WTC11 (cell line): ENCODE measurements around the gene STXBP3. TPM values are rescaled to one million over a fixed set of nuclear protein-coding genes. Genes with fewer than 3 reads are reported as not detected.

Source experiments
- ATAC-seq: fragments of 200-7000 bp; cut with Tn5 transposase; 2 replicates; pipeline ENCODE4 v1.10.0; 2021; ENCODE audit warnings: mild to moderate bottlenecking, moderate library complexity
- CTCF ChIA-PET: fragments of 300-600 bp; sonication (Branson Sonifier 250); formaldehyde crosslinking; loops from one replicate; lab custom pipeline; 2021; ENCODE audit warnings: antibody characterized with exemption; lab: Charles Lee
- POLR2A ChIA-PET: fragments of 350-600 bp; sonication (Branson Sonifier 250); formaldehyde crosslinking; loops from one replicate; lab custom pipeline; 2021; ENCODE audit warnings: antibody characterized with exemption; lab: Charles Lee
- DNase-seq: peaks from one replicate; pipeline ENCODE4 v3.0.0; 2021; ENCODE audit warnings: low spot score
- H3K27ac Mint-ChIP-seq: 2 replicates; pipeline ENCODE4 v1.8.0; 2021; ENCODE audit warnings: mixed read lengths
- H3K27me3 Mint-ChIP-seq: 2 replicates; pipeline ENCODE4 v1.8.0; 2021; ENCODE audit warnings: low read depth, mild to moderate bottlenecking, moderate library complexity, mixed read lengths
- H3K36me3 Mint-ChIP-seq: 2 replicates; pipeline ENCODE4 v1.8.0; 2021; ENCODE audit warnings: mixed read lengths
- H3K4me1 Mint-ChIP-seq: 2 replicates; pipeline ENCODE4 v1.8.0; 2022; ENCODE audit warnings: mixed read lengths
- H3K4me3 Mint-ChIP-seq: 2 replicates; pipeline ENCODE4 v1.8.0; 2021; ENCODE audit warnings: mild to moderate bottlenecking, moderate library complexity, mixed read lengths
- H3K9me3 Mint-ChIP-seq: 2 replicates; pipeline ENCODE4 v1.8.0; 2021; ENCODE audit warnings: mixed read lengths
- ATF3 ChIP-seq: sonication (generic); formaldehyde crosslinking; conservative IDR thresholded peaks from 2 replicates; pipeline ENCODE4 v1.8.1; 2022; ENCODE audit warnings: mild to moderate bottlenecking, missing genetic modification reagents
- EMX1 ChIP-seq: fragments of 250-450 bp; sonication (Bioruptor Pico); IDR thresholded peaks from 2 replicates; pipeline ENCODE4 v1.8.0; 2021; ENCODE audit warnings: mild to moderate bottlenecking
- ERG ChIP-seq: fragments of 250-450 bp; sonication (Bioruptor Pico); IDR thresholded peaks from 2 replicates; pipeline ENCODE4 v1.8.0; 2021; ENCODE audit warnings: mild to moderate bottlenecking
- FOXJ3 ChIP-seq: sonication (generic); formaldehyde crosslinking; IDR thresholded peaks from 2 replicates; pipeline ENCODE4 v1.9.0; 2021; ENCODE audit warnings: missing genetic modification reagents, mild to moderate bottlenecking, borderline replicate concordance
- FOXP1 ChIP-seq: sonication (generic); formaldehyde crosslinking; IDR thresholded peaks from 2 replicates; pipeline ENCODE4 v1.8.0; 2022; ENCODE audit warnings: missing genetic modification reagents, mild to moderate bottlenecking, moderate library complexity, borderline replicate concordance
- HMGXB4 ChIP-seq: sonication (generic); formaldehyde crosslinking; IDR thresholded peaks from 2 replicates; pipeline ENCODE4 v1.8.1; 2023; ENCODE audit warnings: mild to moderate bottlenecking, moderate library complexity, missing genetic modification reagents
- MLX ChIP-seq: sonication (generic); formaldehyde crosslinking; IDR thresholded peaks from 2 replicates; pipeline ENCODE4 v1.8.1; 2023; ENCODE audit warnings: mild to moderate bottlenecking, missing genetic modification reagents, moderate library complexity
- MXD4 ChIP-seq: fragments of 250-450 bp; sonication (Bioruptor Pico); IDR thresholded peaks from 2 replicates; pipeline ENCODE4 v1.8.0; 2021; ENCODE audit warnings: mild to moderate bottlenecking, moderate library complexity, borderline replicate concordance
- NR1H2 ChIP-seq: sonication (generic); formaldehyde crosslinking; IDR thresholded peaks from 2 replicates; pipeline ENCODE4 v1.9.0; 2021; ENCODE audit warnings: mild to moderate bottlenecking, moderate library complexity, missing genetic modification reagents
- OVOL2 ChIP-seq: fragments of 250-450 bp; sonication (Bioruptor Pico); IDR thresholded peaks from 2 replicates; pipeline ENCODE4 v1.9.0; 2021; ENCODE audit warnings: mild to moderate bottlenecking, borderline replicate concordance
- PREB ChIP-seq: sonication (generic); formaldehyde crosslinking; IDR thresholded peaks from 2 replicates; pipeline ENCODE4 v1.8.1; 2022; ENCODE audit warnings: mild to moderate bottlenecking, missing genetic modification reagents, moderate library complexity, borderline replicate concordance
- PRRX2 ChIP-seq: fragments of 250-450 bp; sonication (Bioruptor Pico); IDR thresholded peaks from 2 replicates; pipeline ENCODE4 v1.8.0; 2021; ENCODE audit warnings: mild to moderate bottlenecking
- SMAD3 ChIP-seq: sonication (generic); formaldehyde crosslinking; IDR thresholded peaks from 2 replicates; pipeline ENCODE4 v1.8.0; 2022; ENCODE audit warnings: missing genetic modification reagents, mild to moderate bottlenecking, borderline replicate concordance
- SMAD4 ChIP-seq: sonication (generic); formaldehyde crosslinking; IDR thresholded peaks from 2 replicates; pipeline ENCODE4 v1.8.0; 2022; ENCODE audit warnings: mild to moderate bottlenecking, missing genetic modification reagents
- TCF7 ChIP-seq: sonication (generic); formaldehyde crosslinking; IDR thresholded peaks from 2 replicates; pipeline ENCODE4 v1.8.0; 2022; ENCODE audit warnings: mild to moderate bottlenecking, low read depth, missing genetic modification reagents, moderate library complexity
- USF1 ChIP-seq: sonication (generic); formaldehyde crosslinking; IDR thresholded peaks from 2 replicates; pipeline ENCODE4 v1.8.0; 2022; ENCODE audit warnings: mild to moderate bottlenecking, missing genetic modification reagents
- USF2 ChIP-seq: sonication (generic); formaldehyde crosslinking; IDR thresholded peaks from 2 replicates; pipeline ENCODE4 v1.8.1; 2023; ENCODE audit warnings: mild to moderate bottlenecking, missing genetic modification reagents, moderate library complexity
- ZMAT4 ChIP-seq: fragments of 250-450 bp; sonication (Bioruptor Pico); IDR thresholded peaks from 2 replicates; pipeline ENCODE4 v1.9.0; 2021; ENCODE audit warnings: mild to moderate bottlenecking
- ZNF138 ChIP-seq: sonication (generic); formaldehyde crosslinking; conservative IDR thresholded peaks from 2 replicates; pipeline ENCODE4 v1.8.1; 2022; ENCODE audit warnings: mild to moderate bottlenecking, moderate library complexity, missing genetic modification reagents
- ZNF232 ChIP-seq: sonication (generic); formaldehyde crosslinking; IDR thresholded peaks from 2 replicates; pipeline ENCODE4 v1.8.0; 2022; ENCODE audit warnings: mild to moderate bottlenecking, missing genetic modification reagents
- ZNF425 ChIP-seq: fragments of 250-450 bp; sonication (Bioruptor Pico); conservative IDR thresholded peaks from 2 replicates; pipeline ENCODE4 v1.9.0; 2021; ENCODE audit warnings: mild to moderate bottlenecking
- total RNA-seq: library from RNA; stranded (reverse); gene quantifications from 3 replicates; pipeline ENCODE4 v1.2.3, GENCODE V29; 2021

The STXBP3 gene
- total RNA-seq, 1 experiment from 2014 or later, result 26.1 TPM

GRCh38 chr1:108758796-108759195 lies 12.3 kb downstream of the STXBP3 start:
- POLR2A ChIA-PET, result no interaction called here
- Mint-ChIP-seq H3K9me3 (no peaks in the 10 kb centered on the region), H3K4me3 (no peak overlapping the region), H3K27me3 (no peaks in the 10 kb centered on the region), H3K27ac (no peak overlapping the region), H3K36me3 (peaks cover 15% of the 10 kb centered on the region), H3K4me1 (no peaks in the 10 kb centered on the region)
- ATAC-seq, result no peak
- TF ChIP-seq TCF7 (CRISPR knock-in tag), result no peak
- DNase-seq, result no peak
- CTCF ChIA-PET, result no interaction called here

GRCh38 chr1:108767115-108767514 lies 20.6 kb downstream of the STXBP3 start:
- ATAC-seq (no peak; the same call in 1 of the 2 replicates), DNase-seq (no peak)
- H3K9me3 Mint-ChIP-seq, result no peaks in the 10 kb centered on the region
- H3K27me3 Mint-ChIP-seq, result no peaks in the 10 kb centered on the region
- no peak overlapping the region for H3K4me3 Mint-ChIP-seq
- POLR2A ChIA-PET, result no interaction called here
- peaks cover 13% of the 10 kb centered on the region for H3K36me3 Mint-ChIP-seq
- CTCF ChIA-PET, result no interaction called here
- no peak overlapping the region for H3K27ac Mint-ChIP-seq
- peaks cover 5% of the 10 kb centered on the region; the same call in 1 of the 2 replicates for H3K4me1 Mint-ChIP-seq
- no peak for TF ChIP-seq NR1H2 (CRISPR knock-in tag)
- TF ChIP-seq PREB (CRISPR knock-in tag), result no peak
- TF ChIP-seq ZMAT4 (CRISPR knock-in tag), result no peak
- no peak for TF ChIP-seq ZNF138 (CRISPR knock-in tag)
- no peak for TF ChIP-seq USF1 (CRISPR knock-in tag)
- TF ChIP-seq ATF3, result no peak
- TF ChIP-seq ZNF425 (CRISPR knock-in tag), result no peak
- no peak for TF ChIP-seq PRRX2

GRCh38 chr1:108767708-108768107 lies 21.2 kb downstream of the STXBP3 start:
- no peaks in the 10 kb centered on the region for H3K9me3 Mint-ChIP-seq
- DNase-seq (no peak), ATAC-seq (no peak)
- no peak overlapping the region for H3K27ac Mint-ChIP-seq
- H3K4me3 Mint-ChIP-seq, result no peak overlapping the region
- peaks cover 11% of the 10 kb centered on the region for H3K36me3 Mint-ChIP-seq
- H3K27me3 Mint-ChIP-seq, result no peaks in the 10 kb centered on the region
- H3K4me1 Mint-ChIP-seq, result peaks cover 5% of the 10 kb centered on the region; the same call in 1 of the 2 replicates
- ChIA-PET POLR2A (no interaction called here), CTCF (no interaction called here)
- TF ChIP-seq FOXJ3 (no peak), OVOL2 (no peak), EMX1 (no peak), MXD4 (CRISPR knock-in tag) (no peak), USF2 (CRISPR knock-in tag) (no peak), ERG (CRISPR knock-in tag) (no peak), MLX (CRISPR knock-in tag) (no peak), FOXP1 (CRISPR knock-in tag) (no peak), HMGXB4 (CRISPR knock-in tag) (no peak), SMAD4 (CRISPR knock-in tag) (no peak), ZNF232 (CRISPR knock-in tag) (no peak), PRRX2 (no peak), SMAD3 (no peak)
